OCI-LY7 (cell line): ENCODE measurements around the gene ATP2B1. TPM values are rescaled to one million over a fixed set of nuclear protein-coding genes. Genes with fewer than 3 reads are reported as not detected.

Experiments used
- BruUV-seq: library from RNA; stranded (reverse); fragments of 400-500 nt; replicated peaks from 2 replicates; lab custom pipeline; 2021; lab: Mats Ljungman, UMichigan
- CTCF ChIA-PET: fragments of 300-600 bp; sonication (Branson Sonifier 250); formaldehyde crosslinking; loops from one replicate; lab custom pipeline; 2022; ENCODE audit warnings: antibody characterized with exemption; ENCODE audit not compliant: unreplicated experiment; lab: Charles Lee
- POLR2A ChIA-PET: fragments of 300-600 bp; sonication (Branson Sonifier 250); formaldehyde crosslinking; loops from one replicate; lab custom pipeline; 2022; ENCODE audit warnings: antibody characterized with exemption; lab: Charles Lee
- DNase-seq: peaks from one replicate; pipeline ENCODE4 v3.0.0-alpha.2; 2015; ENCODE audit warnings: low spot score
- H2AFZ ChIP-seq: fragments of 200-600 bp; sonication (generic), shearing (Covaris generic); 2 replicates; pipeline ENCODE4 v1.6.1; 2014; ENCODE audit warnings: mild to moderate bottlenecking, antibody characterized with exemption, low read length, moderate library complexity
- H3K27ac ChIP-seq: fragments of 200-600 bp; sonication (generic); 2 replicates; pipeline ENCODE4 v1.5.1; 2014; ENCODE audit warnings: mixed run types, low read depth, mild to moderate bottlenecking, moderate library complexity, low read length, inconsistent platforms; ENCODE audit not compliant: poor library complexity, severe bottlenecking
- H3K36me3 ChIP-seq: fragments of 200-600 bp; sonication (generic); 2 replicates; pipeline ENCODE4 v1.6.1; 2014; ENCODE audit warnings: mild to moderate bottlenecking, antibody characterized with exemption, low read length, moderate library complexity, mixed read lengths; ENCODE audit not compliant: insufficient read depth
- H3K4me1 ChIP-seq: fragments of 200-600 bp; sonication (generic); 2 replicates; pipeline ENCODE4 v1.5.1; 2014; ENCODE audit warnings: mild to moderate bottlenecking, low read length; ENCODE audit not compliant: insufficient read depth, poor library complexity, severe bottlenecking
- H3K4me2 ChIP-seq: fragments of 200-600 bp; sonication (generic); 2 replicates; pipeline ENCODE4 v1.6.1; 2014; ENCODE audit warnings: mild to moderate bottlenecking, low read length
- H3K4me3 ChIP-seq: fragments of 200-600 bp; sonication (generic); 2 replicates; pipeline ENCODE4 v1.5.1; 2014; ENCODE audit warnings: mild to moderate bottlenecking, low read depth, low read length; ENCODE audit not compliant: poor library complexity, severe bottlenecking
- H3K79me2 ChIP-seq: fragments of 200-600 bp; sonication (generic); 2 replicates; pipeline ENCODE4 v1.6.1; 2016; ENCODE audit warnings: low read depth, mild to moderate bottlenecking, low read length, moderate library complexity, mixed read lengths; ENCODE audit not compliant: insufficient read depth
- H3K9me2 ChIP-seq: fragments of 200-600 bp; sonication (generic); 2 replicates; pipeline ENCODE4 v1.6.1; 2016; ENCODE audit warnings: mild to moderate bottlenecking, low read length, mixed read lengths; ENCODE audit not compliant: insufficient read depth
- H3K9me3 ChIP-seq: fragments of 200-600 bp; sonication (generic); 2 replicates; pipeline ENCODE4 v1.6.1; 2014; ENCODE audit warnings: mild to moderate bottlenecking, mixed run types, low read length, mixed read lengths
- H4K20me1 ChIP-seq: fragments of 200-600 bp; sonication (generic); 2 replicates; pipeline ENCODE4 v1.6.1; 2014; ENCODE audit warnings: mild to moderate bottlenecking, antibody characterized with exemption, low read length, moderate library complexity, mixed read lengths; ENCODE audit not compliant: insufficient read depth
- CTCF ChIP-seq: fragments of 200-600 bp; sonication (generic); conservative IDR thresholded peaks from 2 replicates; pipeline ENCODE4 v1.5.1; 2014; ENCODE audit warnings: mild to moderate bottlenecking, antibody characterized with exemption, low read length, moderate library complexity, mixed read lengths
- EZH2phosphoT487 ChIP-seq: fragments of 200-600 bp; sonication (generic); IDR thresholded peaks from 2 replicates; pipeline ENCODE4 v1.6.1; 2018; ENCODE audit warnings: low read depth, borderline replicate concordance, mild to moderate bottlenecking, mixed run types, antibody characterized with exemption, low read length, moderate library complexity, mixed read lengths
- intact Hi-C: fragments of 100-400 bp; cut with micrococcal nuclease; formaldehyde crosslinking; loops from one replicate; pipeline ENCODE4 v1.10.0; 2022; ENCODE audit not compliant: unreplicated experiment
- total RNA-seq, 2 experiments: library from RNA; depleted of rRNA in 1 of 2; stranded (reverse); fragments of >200 nt in 1 of 2; shearing (Covaris generic) in 1 of 2; gene quantifications; 2 replicates each; pipeline ENCODE4 v1.2.3, GENCODE V29; 2014 to 2022

The ATP2B1 gene
- total RNA-seq, 2 experiments from 2014 or later: 58.5 to 74.9 TPM

- no peak overlapping the region for H2AFZ ChIP-seq
- no peaks in the 10 kb centered on the region for H3K79me2 ChIP-seq
- POLR2A ChIA-PET: interaction anchor here (0.9 to 3.2 kb wide), 5 partner anchors 13 to 507 kb away, joined by 3 to 15 read pairs (median 8); no protein-coding TSS in a partner anchor
- intact Hi-C loops: no loop called here
- no TSS peak for BruUV-seq
- H3K36me3 ChIP-seq: peaks cover 80% of the 10 kb centered on the region
- TF ChIP-seq CTCF (no peak), EZH2phosphoT487 (no peak)
- CTCF ChIA-PET: no interaction called here
- no peak overlapping the region for H3K27ac ChIP-seq
- DNase-seq: no peak
- no peaks in the 10 kb centered on the region for H3K9me3 ChIP-seq
- H3K4me3 ChIP-seq: no peak overlapping the region
- H3K9me2 ChIP-seq: no peaks in the 10 kb centered on the region
- no peak overlapping the region for H3K4me2 ChIP-seq
- H4K20me1 ChIP-seq: no peaks in the 10 kb centered on the region
- no peaks in the 10 kb centered on the region for H3K4me1 ChIP-seq
Observed at GRCh38 chr12:89622115-89622514, 86.5 kb downstream of the ATP2B1 start.

DNA sequence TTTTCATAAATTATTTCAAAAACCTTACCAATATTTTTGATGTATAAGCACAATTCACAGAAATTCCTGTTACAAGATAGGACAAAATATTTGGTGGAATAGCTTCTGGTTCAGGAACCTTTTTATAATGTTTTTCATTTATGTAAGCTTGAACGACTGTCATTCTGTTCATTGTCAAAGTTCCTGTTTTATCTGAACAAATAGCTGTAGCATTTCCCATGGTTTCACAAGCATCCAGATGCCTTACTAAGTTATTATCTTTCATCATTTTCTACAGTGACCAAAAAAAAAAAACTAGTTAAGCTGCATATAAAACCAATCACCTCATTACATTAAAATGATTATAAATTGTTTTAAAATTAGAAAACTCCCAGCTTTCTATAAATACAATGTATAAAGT is 87.1 kb downstream of the ATP2B1 start:
- ChIA-PET POLR2A (interaction anchor here (0.6 to 3.2 kb wide), 7 partner anchors 9 to 507 kb away, joined by 3 to 15 read pairs (median 5); no protein-coding TSS in a partner anchor), CTCF (no interaction called here)
- Histone ChIP-seq H3K79me2 (no peaks in the 10 kb centered on the region), H3K9me3 (no peaks in the 10 kb centered on the region), H3K4me3 (no peak overlapping the region), H3K27ac (no peak overlapping the region), H3K4me1 (no peaks in the 10 kb centered on the region), H2AFZ (no peak overlapping the region), H4K20me1 (no peaks in the 10 kb centered on the region), H3K4me2 (no peak overlapping the region), H3K9me2 (no peaks in the 10 kb centered on the region), H3K36me3 (peaks cover 78% of the 10 kb centered on the region)
- TF ChIP-seq EZH2phosphoT487 (no peak), CTCF (no peak)
- DNase-seq: no peak
- intact Hi-C loops: no loop called here
- no TSS peak for BruUV-seq

- no TSS peak for BruUV-seq
- H3K9me2 ChIP-seq: no peaks in the 10 kb centered on the region
- no peaks in the 10 kb centered on the region for H3K79me2 ChIP-seq
- DNase-seq: no peak
- H4K20me1 ChIP-seq: no peaks in the 10 kb centered on the region
- no peaks in the 10 kb centered on the region for H3K9me3 ChIP-seq
- H2AFZ ChIP-seq: no peak overlapping the region
- ChIA-PET CTCF (no interaction called here), POLR2A (interaction anchor here (0.6 to 3.2 kb wide), 7 partner anchors 15 to 1228 kb away, joined by 3 to 15 read pairs (median 4); no protein-coding TSS in a partner anchor)
- H3K4me2 ChIP-seq: no peak overlapping the region
- H3K27ac ChIP-seq: no peak overlapping the region
- TF ChIP-seq CTCF (no peak), EZH2phosphoT487 (no peak)
- intact Hi-C loops: no loop called here
- no peak overlapping the region for H3K4me3 ChIP-seq
- H3K36me3 ChIP-seq: peaks cover 82% of the 10 kb centered on the region
- no peaks in the 10 kb centered on the region for H3K4me1 ChIP-seq
Observed at GRCh38 chr12:89619764-89620163, 88.9 kb downstream of the ATP2B1 start.
